K562 (cell line): ENCODE measurements around the gene PCF11. TPM values are rescaled to one million over a fixed set of nuclear protein-coding genes. Genes with fewer than 3 reads are reported as not detected.

Experiments used
- CC2D1A ChIP-seq: fragments of 450-650 bp; IDR thresholded peaks from 2 replicates; pipeline ENCODE4 v1.6.1; 2017; ENCODE audit warnings: mild to moderate bottlenecking
- ESRRB ChIP-seq: fragments of 250-450 bp; sonication (Bioruptor Pico); IDR thresholded peaks from 2 replicates; pipeline ENCODE4 v1.5.0; 2020; ENCODE audit warnings: mild to moderate bottlenecking, moderate library complexity, borderline replicate concordance
- EZH2 ChIP-seq: IDR thresholded peaks from 2 replicates; pipeline ENCODE4 v1.6.1; 2012; ENCODE audit warnings: low read depth, mild to moderate bottlenecking, inconsistent platforms, low read length, borderline replicate concordance
- FOXA1 ChIP-seq: fragments of 450-650 bp; IDR thresholded peaks from 2 replicates; pipeline ENCODE4 v1.6.1; 2016; ENCODE audit warnings: mild to moderate bottlenecking, borderline replicate concordance
- HDAC2 ChIP-seq: fragments of 450-650 bp; IDR thresholded peaks from 2 replicates; pipeline ENCODE4 v1.6.1; 2016; ENCODE audit warnings: mild to moderate bottlenecking
- KDM5B ChIP-seq: fragments of 200-600 bp; sonication (generic); IDR thresholded peaks from 2 replicates; pipeline ENCODE4 v1.6.1; 2012; ENCODE audit warnings: low read depth, mild to moderate bottlenecking, moderate library complexity, low read length, control low read depth, inconsistent platforms; ENCODE audit not compliant: insufficient replicate concordance
- KLF10 ChIP-seq: fragments of 250-450 bp; sonication (Bioruptor Pico); IDR thresholded peaks from 2 replicates; pipeline ENCODE4 v1.6.1; 2021; ENCODE audit warnings: matching md5 sums
- MEIS2 ChIP-seq: fragments of 450-650 bp; IDR thresholded peaks from 2 replicates; pipeline ENCODE4 v1.6.1; 2014; ENCODE audit warnings: mild to moderate bottlenecking; ENCODE audit not compliant: partially characterized antibody
- PHTF2 ChIP-seq: fragments of 250-450 bp; sonication (Bioruptor Pico); IDR thresholded peaks from 2 replicates; pipeline ENCODE4 v1.5.0; 2021; ENCODE audit warnings: mild to moderate bottlenecking
- SMARCE1 ChIP-seq: fragments of 450-650 bp; IDR thresholded peaks from 2 replicates; pipeline ENCODE4 v1.7.1; 2016; ENCODE audit warnings: mild to moderate bottlenecking
- SNIP1 ChIP-seq: fragments of 450-650 bp; IDR thresholded peaks from 2 replicates; pipeline ENCODE4 v1.7.1; 2017; ENCODE audit warnings: low read depth, mild to moderate bottlenecking
- TSC22D4 ChIP-seq: fragments of 450-650 bp; IDR thresholded peaks from 2 replicates; pipeline ENCODE4 v1.6.1; 2016; ENCODE audit warnings: missing genetic modification characterization, missing biosample characterization, control low read depth
- ZBTB40 ChIP-seq, 2 experiments: fragments of 450-650 bp in 1 of 2; sonication (generic) in 1 of 2; formaldehyde crosslinking in 1 of 2; IDR thresholded peaks; 2 replicates each; pipeline versions ENCODE4 v1.7.1 to v1.9.0; 2016 to 2022; ENCODE audit warnings: inconsistent platforms in 1 of 2, mild to moderate bottlenecking in 1 of 2, missing genetic modification reagents in 1 of 2
- ZBTB43 ChIP-seq: sonication (generic); formaldehyde crosslinking; IDR thresholded peaks from 2 replicates; pipeline ENCODE4 v1.8.0; 2023; ENCODE audit warnings: mild to moderate bottlenecking, missing genetic modification reagents
- ZNF274 ChIP-seq: IDR thresholded peaks from 2 replicates; pipeline ENCODE4 v1.6.1; 2011; ENCODE audit warnings: low read depth, mild to moderate bottlenecking, low read length, moderate library complexity, borderline replicate concordance
- ZNF584 ChIP-seq: fragments of 200-800 bp; sonication (Bioruptor generic); IDR thresholded peaks from 2 replicates; pipeline ENCODE4 v1.6.1; 2016; ENCODE audit warnings: low read depth, mild to moderate bottlenecking, missing genetic modification characterization, missing compliant biosample characterization
- polyA plus RNA-seq, 8 experiments: library from polyadenylated mRNA; depleted of rRNA in 4 of 8; stranded (reverse) in 5 of 8; unstranded in 3 of 8; fragments of >200 nt; fragmentation: Nextera tagmentation in 2 of 8; fragmentation: Illumina TruSeq in 1 of 8; extraction: Ambion mirVana in 2 of 8; extraction: Trizol in 1 of 8; gene quantifications; 2 replicates each; pipeline versions ENCODE4 v1.2.1 to v1.2.3, GENCODE V29; 2011 to 2014; ENCODE audit warnings: inconsistent platforms in 1 of 8, missing spikeins in 1 of 8
- total RNA-seq, 7 experiments: library from RNA; depleted of rRNA in 6 of 7; stranded (reverse); fragments of >200 nt in 6 of 7; fragmentation: Illumina TruSeq in 2 of 7; extraction: Trizol in 2 of 7; gene quantifications; 2 replicates each; pipeline versions ENCODE4 v1.2.1 to v1.2.3, GENCODE V29; 2011 to 2021; ENCODE audit warnings: low replicate concordance in 1 of 7

Gene PCF11
- total and polyA plus RNA-seq, 9 of the 15 experiments (the other 6 are each of a cell fraction or from before 2014, with no cell fraction given): 9.3 to 91.6 (median 54.4) TPM

GRCh38 chr11:83140691-83141455 lies 16.1 kb upstream of the PCF11 start (continued):
- TF ChIP-seq ZBTB40 (IDR thresholded peaks at IDR 0.05): no peak
- TF ChIP-seq ZBTB40 (CRISPR knock-in tag; IDR thresholded peaks at IDR 0.05): no peak
- TF ChIP-seq FOXA1: no peak
- TF ChIP-seq KDM5B: no peak
- no peak for TF ChIP-seq ZNF584
- no peak for TF ChIP-seq ZNF274
- TF ChIP-seq MEIS2: peak; percentile 55
- TF ChIP-seq ESRRB: no peak
- TF ChIP-seq PHTF2 (CRISPR knock-in tag): no peak
- TF ChIP-seq SMARCE1: peak; percentile 69; the same call in 1 of the 2 replicates
- no peak for TF ChIP-seq ZBTB43 (CRISPR knock-in tag)
- TF ChIP-seq CC2D1A: no peak
- TF ChIP-seq HDAC2: no peak
- no peak for TF ChIP-seq TSC22D4 (tag)
- TF ChIP-seq EZH2: no peak
- no peak for TF ChIP-seq KLF10 (CRISPR knock-in tag)
- no peak for TF ChIP-seq SNIP1
